GM21825 (cell line): Measurements from ENCODE around the gene ADNP2.

ENCODE experiments used
- ATAC-seq: cut with Tn5 transposase; IDR thresholded peaks from one replicate; pipeline ENCODE4 v1.9.1; 2021; ENCODE audit warnings: mild to moderate bottlenecking, moderate library complexity; ENCODE audit not compliant: unreplicated experiment

Gene ADNP2

GRCh38 chr18:80169607-80170006 is 60.5 kb downstream of the ADNP2 start:
- no peak for ATAC-seq

DNA sequence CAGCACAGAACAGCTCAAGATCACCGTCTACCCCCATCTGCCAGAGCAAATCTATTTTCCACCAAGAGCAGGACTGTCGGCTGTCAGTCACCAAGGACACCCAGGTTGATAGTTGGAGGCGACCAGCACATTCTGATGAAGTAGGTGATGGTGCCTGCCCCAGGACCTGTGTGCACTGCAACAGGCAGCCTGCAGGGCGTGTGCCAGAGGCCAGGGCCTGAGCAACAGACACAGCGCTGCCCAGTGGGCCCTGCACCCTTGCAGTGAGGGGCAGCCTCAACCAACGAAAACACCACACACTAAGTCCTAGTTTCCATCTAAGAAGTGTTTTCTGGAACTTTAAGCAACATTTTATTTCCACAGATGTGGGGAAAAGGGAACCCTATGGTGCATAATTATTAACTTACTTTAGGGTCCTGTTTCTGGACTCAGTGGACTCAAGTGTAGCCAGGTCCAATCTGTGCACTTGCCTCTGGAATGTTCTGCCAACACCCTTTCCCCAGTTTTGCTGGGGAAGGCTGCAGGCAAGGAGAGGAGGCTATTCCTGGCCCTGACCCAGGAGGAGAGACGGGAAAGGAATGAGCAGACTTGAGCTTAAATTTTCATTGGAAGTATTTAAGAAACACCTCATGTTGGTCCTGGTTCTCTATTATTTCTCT is 61.5 kb downstream of the ADNP2 start:
- ATAC-seq: no peak

- no peak for ATAC-seq
Measured at GRCh38 chr18:80171054-80171872, 62.2 kb downstream of the ADNP2 start.

GRCh38 chr18:80172056-80172455 is 63.0 kb downstream of the ADNP2 start:
- no peak for ATAC-seq

- ATAC-seq: no peak
Measured at GRCh38 chr18:80173060-80173459, 64.0 kb downstream of the ADNP2 start.

GRCh38 chr18:80175451-80176204 is 66.6 kb downstream of the ADNP2 start:
- no peak for ATAC-seq

- no peak for ATAC-seq
Measured at GRCh38 chr18:80176334-80177073, 67.4 kb downstream of the ADNP2 start.

GRCh38 chr18:80177128-80177527 is 68.1 kb downstream of the ADNP2 start:
- no peak for ATAC-seq

GRCh38 chr18:80178935-80179818 is 70.1 kb downstream of the ADNP2 start:
- ATAC-seq: no peak

DNA sequence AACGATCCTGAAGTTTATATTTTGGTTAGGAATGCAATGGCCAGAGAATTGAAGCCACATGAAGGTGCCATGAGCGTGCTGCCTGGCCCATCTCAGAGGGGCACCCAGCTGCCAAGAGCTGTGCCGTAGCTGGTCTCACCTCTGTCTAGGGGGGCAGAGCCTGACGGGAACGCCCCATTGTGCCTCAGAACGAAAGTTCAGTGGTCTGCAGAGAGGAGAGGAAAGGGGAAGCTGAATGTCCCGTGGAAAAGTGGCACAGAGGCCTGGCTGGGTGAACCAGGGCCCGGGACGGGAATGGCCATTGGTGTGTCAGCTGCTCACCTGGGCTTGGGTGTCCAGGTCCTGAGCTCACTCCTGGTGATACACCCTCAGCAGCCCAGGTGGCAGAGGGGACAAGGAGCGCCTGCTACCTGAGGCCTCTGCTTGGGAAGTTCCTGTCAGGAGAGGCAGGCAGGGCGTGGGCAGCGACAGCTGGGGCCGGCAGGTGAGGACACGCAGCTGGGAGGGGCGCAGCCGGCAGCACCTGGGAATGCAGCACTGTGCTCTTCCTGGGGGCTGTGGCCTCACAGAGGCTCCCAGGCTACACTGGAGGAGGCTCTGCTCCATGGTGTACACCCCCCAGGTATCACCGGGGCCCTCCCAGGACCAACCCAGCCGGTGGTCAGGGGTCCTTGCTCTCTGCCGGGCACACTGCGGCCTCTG is 70.9 kb downstream of the ADNP2 start:
- no peak for ATAC-seq

DNA sequence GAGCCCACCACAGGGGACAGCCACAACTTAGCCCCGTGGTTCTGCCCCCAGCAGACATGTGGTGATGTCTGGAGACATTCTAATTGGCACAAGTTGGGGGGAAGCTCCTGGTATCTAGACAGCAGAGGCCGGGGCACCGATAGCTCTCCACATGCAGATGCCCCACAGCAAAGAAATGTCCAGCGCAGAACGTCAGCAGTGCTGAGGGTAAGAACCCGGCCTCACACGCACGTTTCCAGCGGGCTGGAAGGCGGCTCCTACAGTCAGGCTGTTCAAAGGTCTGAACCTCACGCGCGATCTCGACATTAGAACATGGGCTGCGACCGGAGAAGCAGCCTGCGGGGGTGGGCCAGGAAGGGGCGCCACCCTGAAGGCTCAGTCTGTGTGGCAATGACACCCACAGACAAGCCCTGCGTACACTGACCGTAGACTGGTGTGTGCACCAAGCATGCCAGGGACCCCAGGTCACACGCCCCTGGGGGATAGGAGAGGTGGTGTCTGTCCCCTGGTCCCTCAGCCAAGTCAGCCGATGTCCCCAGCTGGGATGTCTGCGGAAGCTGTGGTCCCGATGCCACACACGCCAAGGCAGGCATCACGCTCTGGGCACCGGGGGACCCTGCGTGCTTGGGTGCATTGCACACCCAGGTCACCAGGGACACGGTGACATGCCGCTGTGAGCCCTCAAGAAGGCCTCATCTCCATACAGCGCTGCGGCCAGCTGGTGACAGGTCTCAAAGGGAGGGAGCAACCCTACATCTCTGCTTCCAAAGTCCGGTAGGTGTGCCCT is 71.9 kb downstream of the ADNP2 start:
- no peak for ATAC-seq

GRCh38 chr18:80181642-80182461 is 72.8 kb downstream of the ADNP2 start:
- no peak for ATAC-seq

- ATAC-seq: no peak
Measured at GRCh38 chr18:80182855-80183254, 73.8 kb downstream of the ADNP2 start.

DNA sequence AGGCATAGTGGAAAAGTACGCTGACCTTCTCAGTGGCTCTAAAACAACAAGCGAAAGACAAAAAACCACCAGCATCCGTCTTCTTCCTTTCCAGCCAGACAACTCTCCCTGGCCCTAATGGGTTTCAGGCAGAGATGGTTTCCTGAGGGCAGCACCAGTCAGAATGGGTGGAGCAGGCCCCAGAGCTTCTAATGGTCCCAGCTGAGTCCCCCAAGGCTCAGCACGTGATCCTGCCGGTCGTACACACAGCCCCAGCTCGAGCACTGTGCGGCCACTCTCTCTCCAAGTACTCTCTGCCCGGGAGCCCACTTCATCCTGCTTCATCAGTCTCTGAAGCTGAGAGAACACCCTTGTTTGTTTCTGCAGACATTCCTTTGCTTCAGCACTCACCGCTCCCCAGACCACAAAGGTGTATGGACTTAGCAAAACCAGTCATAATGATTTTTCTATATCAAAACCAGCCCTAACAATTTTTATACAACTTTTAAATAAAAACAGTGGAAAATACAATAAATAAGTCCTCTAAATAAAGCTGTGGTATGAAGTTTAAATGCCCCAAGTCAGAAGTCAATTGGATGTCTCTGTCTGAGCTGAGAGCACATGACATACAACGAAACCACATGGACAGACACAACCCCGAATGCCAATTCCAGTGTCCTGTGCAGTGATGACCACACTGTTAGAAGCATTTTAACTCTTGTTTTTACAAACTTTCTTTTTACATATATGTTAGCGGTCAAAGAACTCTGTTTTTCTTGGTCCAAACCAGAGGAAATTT is 74.4 kb downstream of the ADNP2 start:
- no peak for ATAC-seq

GRCh38 chr18:80184243-80184772 is 75.2 kb downstream of the ADNP2 start:
- ATAC-seq: no peak

DNA sequence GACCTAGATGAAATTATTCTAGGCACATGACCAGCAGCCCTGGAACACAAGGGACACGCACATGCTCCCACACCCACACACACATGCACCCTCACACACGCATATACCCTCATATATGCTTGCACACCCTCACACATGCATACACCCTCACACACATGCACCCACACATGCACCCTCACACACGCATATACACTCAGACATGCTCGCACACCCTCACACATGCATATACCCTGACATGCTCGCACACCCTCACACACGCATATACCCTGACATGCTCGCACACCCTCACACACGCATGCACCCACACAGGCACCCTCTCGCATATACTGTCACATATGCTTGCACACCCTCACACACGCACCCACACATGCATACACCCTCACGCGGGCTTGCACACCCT is 76.5 kb downstream of the ADNP2 start:
- no peak for ATAC-seq
